ENCODE measurements around the gene HUNK.

The HUNK gene

DNA sequence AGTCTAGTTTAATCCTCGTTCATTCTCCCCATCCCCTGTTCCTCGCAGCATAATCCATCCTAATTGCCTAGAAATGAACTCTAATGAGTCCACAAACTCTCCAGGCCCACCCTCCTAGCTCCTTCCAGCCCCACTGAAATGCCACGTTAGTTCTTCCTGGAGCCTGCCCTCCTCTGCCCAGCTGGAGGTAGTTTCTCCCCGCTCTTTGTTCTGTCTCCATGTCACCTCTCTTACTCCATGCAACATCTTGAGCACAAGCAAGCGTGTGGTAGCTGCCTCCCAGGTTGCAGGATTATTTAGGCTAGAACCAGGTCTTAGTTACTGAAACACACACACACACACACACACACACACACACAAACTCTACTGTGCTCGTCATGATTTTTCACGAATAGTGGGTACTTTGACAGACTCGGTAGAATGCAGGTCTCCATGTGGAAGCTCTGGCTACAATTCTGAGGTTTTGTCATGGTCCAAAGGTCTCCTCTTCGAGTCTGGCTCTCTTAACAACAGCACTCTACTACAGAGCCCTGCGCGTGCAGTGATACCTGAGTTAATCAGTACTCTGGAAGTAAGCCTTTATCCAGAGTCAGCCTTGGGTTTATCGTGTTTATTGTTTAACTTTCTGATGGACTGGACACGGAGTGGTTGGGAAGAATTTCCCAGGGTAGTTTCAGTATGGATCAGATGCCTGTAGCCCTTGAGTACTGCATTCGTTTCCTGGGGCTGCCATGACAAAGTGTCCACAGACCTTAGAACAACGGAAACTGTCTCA is 27.5 kb downstream of the HUNK start:
- TF ChIP-seq, protein P1, sequence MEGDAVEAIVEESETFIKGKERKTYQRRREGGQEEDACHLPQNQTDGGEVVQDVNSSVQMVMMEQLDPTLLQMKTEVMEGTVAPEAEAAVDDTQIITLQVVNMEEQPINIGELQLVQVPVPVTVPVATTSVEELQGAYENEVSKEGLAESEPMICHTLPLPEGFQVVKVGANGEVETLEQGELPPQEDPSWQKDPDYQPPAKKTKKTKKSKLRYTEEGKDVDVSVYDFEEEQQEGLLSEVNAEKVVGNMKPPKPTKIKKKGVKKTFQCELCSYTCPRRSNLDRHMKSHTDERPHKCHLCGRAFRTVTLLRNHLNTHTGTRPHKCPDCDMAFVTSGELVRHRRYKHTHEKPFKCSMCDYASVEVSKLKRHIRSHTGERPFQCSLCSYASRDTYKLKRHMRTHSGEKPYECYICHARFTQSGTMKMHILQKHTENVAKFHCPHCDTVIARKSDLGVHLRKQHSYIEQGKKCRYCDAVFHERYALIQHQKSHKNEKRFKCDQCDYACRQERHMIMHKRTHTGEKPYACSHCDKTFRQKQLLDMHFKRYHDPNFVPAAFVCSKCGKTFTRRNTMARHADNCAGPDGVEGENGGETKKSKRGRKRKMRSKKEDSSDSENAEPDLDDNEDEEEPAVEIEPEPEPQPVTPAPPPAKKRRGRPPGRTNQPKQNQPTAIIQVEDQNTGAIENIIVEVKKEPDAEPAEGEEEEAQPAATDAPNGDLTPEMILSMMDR (IDR thresholded peaks at IDR 0.05; ENCODE audit: extremely low read depth, insufficient read depth, missing control alignments) = no peak
- no peak for DNase-seq (ENCODE audit: low spot score)
- in situ Hi-C loops (cut with MboI; ENCODE audit: low pct_unique_long_range_greater_than_20kb, low sequenced_read_pairs, unreplicated experiment) = no loop called here

DNA sequence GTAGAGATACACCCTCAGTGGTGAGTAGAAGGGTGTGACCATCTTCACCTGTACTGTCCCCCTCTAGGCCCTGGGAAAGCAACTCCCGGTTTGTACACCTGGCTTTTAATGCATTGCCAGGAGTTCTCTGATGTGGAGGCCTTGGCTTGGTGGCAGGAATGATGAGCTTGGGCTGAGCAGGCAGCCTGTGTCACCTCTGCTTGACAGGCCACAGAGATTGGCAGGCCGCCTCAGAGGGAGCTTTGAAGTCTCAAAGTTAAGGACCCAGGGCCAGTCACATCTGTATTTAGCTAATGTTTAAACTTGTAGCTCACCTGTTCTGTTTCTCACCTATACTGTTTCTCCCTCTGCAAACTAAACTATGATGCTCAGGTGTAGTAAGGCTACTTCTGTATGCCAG is 28.5 kb downstream of the HUNK start:
- no peak for DNase-seq (ENCODE audit: low spot score)
- in situ Hi-C loops (cut with MboI; ENCODE audit: low pct_unique_long_range_greater_than_20kb, low sequenced_read_pairs, unreplicated experiment) = no loop called here
- TF ChIP-seq, protein P1 (IDR thresholded peaks at IDR 0.05; ENCODE audit: extremely low read depth, insufficient read depth, missing control alignments) = no peak

DNA sequence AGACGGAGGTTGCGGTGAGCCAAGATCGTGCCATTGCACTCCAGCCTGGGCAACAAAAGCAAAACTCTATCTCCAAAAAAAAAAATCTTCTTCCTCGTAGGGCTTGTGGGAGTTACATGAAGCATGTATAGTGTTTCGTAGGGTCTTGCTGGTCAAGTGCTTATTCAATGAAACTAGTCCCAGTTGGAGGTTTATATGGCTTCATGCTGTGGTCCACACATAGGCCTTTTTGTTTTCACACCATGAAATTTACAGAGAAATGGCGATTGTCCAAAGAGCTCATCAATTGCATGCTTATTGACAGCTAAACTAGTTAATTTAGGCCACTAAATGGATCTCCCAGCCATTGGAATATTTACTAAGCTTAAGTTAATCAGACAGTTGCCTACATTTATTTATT is 29.6 kb downstream of the HUNK start:
- TF ChIP-seq, protein P1 (IDR thresholded peaks at IDR 0.05; ENCODE audit: extremely low read depth, insufficient read depth, missing control alignments) = no peak
- DNase-seq (ENCODE audit: low spot score) = no peak
- in situ Hi-C loops (cut with MboI; ENCODE audit: low pct_unique_long_range_greater_than_20kb, low sequenced_read_pairs, unreplicated experiment) = no loop called here

DNA sequence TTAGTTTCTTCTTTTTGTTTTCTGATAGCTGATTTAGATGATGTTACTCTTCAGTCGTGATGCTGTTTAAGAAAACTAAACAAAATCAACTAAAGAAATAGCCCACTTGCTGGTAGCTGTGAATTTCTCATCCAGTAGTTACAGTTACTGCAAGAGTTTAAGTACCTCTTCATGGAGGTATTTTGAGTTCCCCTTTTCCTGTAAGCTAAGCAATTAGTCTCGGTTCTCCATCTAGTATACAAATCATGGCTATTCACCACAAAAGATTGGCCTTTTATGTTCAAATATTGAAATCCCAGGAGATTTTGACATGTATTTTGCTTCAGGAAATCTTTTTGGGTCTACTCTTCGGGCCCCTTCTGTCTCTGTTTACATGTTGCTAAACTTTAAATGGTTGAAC is 31.1 kb downstream of the HUNK start:
- DNase-seq (ENCODE audit: low spot score) = no peak
- TF ChIP-seq, protein P1 (IDR thresholded peaks at IDR 0.05; ENCODE audit: extremely low read depth, insufficient read depth, missing control alignments) = no peak
- in situ Hi-C loops (cut with MboI; ENCODE audit: low pct_unique_long_range_greater_than_20kb, low sequenced_read_pairs, unreplicated experiment) = no loop called here

DNA sequence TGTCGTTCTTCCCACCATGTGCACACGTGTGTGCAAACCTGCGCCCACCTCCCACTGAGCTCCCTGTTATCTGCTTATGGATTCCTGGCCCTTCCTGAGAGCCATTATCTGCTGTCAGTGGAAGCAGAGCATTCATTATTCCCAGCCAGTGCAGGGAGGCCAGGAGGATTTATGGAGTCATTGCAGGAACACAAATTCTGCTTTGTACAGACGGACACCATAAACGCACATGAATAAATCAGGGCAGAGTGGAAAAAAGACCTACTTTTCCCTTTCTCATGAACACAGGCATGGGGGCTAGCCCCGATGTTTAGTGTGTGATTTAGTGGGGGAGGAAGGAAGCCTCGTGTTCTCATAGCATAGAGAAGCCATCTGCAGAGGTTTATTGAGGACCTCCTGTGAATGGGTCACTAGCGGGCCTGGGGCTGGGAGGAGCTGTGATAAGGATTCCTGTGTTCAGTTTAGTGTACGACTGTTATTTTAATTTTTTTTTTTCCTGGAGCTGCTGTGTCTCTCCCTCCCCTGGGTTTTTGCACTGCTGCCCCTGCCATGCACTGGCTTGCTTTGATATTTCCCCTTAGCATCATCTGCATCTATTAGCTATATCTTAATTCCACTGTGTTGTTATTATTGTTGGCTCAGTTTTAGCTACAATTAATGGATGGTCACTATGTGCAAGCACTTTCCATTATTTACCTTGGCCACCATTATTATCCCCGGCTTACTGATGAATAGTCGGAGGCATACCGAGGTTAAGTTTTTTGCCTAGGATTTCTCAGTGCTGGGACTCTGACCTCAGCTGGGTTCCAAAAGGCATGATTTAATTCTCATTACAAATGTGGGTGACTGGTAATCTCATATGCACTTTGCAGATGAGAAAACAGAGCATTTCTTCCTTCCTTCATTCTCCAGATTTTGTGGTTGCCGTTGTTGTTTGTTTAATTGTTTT is 33.0 kb downstream of the HUNK start:
- TF ChIP-seq, protein P1 (IDR thresholded peaks at IDR 0.05; ENCODE audit: extremely low read depth, insufficient read depth, missing control alignments) = no peak
- in situ Hi-C loops (cut with MboI; ENCODE audit: low pct_unique_long_range_greater_than_20kb, low sequenced_read_pairs, unreplicated experiment) = no loop called here
- DNase-seq (ENCODE audit: low spot score) = no peak

DNA sequence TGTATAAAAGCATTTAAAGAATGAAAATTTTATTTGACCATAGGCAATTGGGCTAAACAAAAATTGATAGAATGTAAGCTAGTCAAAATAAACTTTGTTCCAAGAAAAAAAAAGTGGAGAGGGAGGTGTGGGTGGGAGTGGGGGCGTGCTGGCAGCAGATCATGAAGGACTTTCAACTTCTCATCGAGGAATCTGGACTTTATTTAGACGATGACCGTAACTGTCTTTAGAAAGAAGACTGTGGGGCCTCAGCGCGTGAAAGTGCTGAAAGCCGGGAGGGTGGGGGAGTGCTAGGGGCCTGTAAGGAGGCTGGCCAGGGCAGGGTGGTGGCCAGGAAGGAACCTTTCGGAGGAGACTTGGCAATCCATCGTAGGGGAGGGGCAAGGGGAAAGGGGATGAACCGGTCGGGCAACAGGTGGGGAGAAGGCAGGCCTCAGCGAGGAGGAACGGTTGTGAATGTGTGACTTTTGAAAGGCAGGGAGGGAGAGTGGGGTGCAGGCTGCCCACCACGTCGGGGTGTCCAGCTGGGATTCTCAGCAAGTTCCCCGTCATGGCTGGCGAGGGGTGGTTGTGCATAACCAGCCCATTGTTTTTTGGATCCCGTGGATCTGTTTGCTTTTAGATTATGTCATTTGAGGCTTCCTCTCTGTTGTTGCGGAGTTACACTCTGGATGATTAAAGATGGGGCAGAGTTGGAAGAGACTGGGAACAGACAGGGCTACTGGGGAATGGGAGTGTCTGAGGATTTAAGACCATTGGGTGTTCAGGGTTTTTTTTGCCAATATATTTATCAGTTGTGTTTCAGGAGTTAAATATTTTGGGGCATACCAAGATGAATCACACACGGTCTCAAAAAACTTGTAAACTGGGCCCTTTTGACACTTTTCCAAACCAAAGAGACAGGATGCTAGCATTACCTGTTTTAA is 35.5 kb downstream of the HUNK start:
- in situ Hi-C loops (cut with MboI; ENCODE audit: low pct_unique_long_range_greater_than_20kb, low sequenced_read_pairs, unreplicated experiment) = no loop called here
- no peak for DNase-seq (ENCODE audit: low spot score)
- TF ChIP-seq, protein P1 (IDR thresholded peaks at IDR 0.05; ENCODE audit: extremely low read depth, insufficient read depth, missing control alignments) = no peak
